Osteoblast (primary cell): ENCODE data around the gene COA7. TPM values are rescaled to one million over a fixed set of nuclear protein-coding genes. Genes with fewer than 3 reads are reported as not detected.

Source experiments
- DNase-seq: peaks from one replicate; pipeline ENCODE4 v3.0.0; 2011; ENCODE audit warnings: low spot score, mixed read lengths; ENCODE audit not compliant: insufficient read length; ENCODE audit errors: missing footprints
- H2AFZ ChIP-seq: 2 replicates; pipeline ENCODE4 v1.6.0; 2011; ENCODE audit warnings: mild to moderate bottlenecking, low read length
- H3K27ac ChIP-seq: 2 replicates; pipeline ENCODE4 v1.5.1; 2011; ENCODE audit warnings: mild to moderate bottlenecking, low read depth, low read length, moderate library complexity
- H3K27me3 ChIP-seq: 2 replicates; pipeline ENCODE4 v1.6.0; 2012; ENCODE audit warnings: mild to moderate bottlenecking, control low read depth, inconsistent platforms, low read length, moderate library complexity; ENCODE audit not compliant: insufficient read depth
- H3K36me3 ChIP-seq: 2 replicates; pipeline ENCODE4 v1.5.1; 2011; ENCODE audit warnings: mild to moderate bottlenecking, low read length, control low read depth, moderate library complexity; ENCODE audit not compliant: insufficient read depth
- H3K4me1 ChIP-seq: 2 replicates; pipeline ENCODE4 v1.5.1; 2011; ENCODE audit warnings: mild to moderate bottlenecking, low read length, control low read depth, moderate library complexity; ENCODE audit not compliant: insufficient read depth
- H3K4me2 ChIP-seq: 2 replicates; pipeline ENCODE4 v1.6.0; 2011; ENCODE audit warnings: mild to moderate bottlenecking, low read length; ENCODE audit not compliant: insufficient read depth
- H3K4me3 ChIP-seq: fragments of 200-600 bp; sonication (generic); 3 replicates; pipeline ENCODE4 v1.5.1; 2012; ENCODE audit warnings: mild to moderate bottlenecking, low read length, inconsistent platforms; ENCODE audit not compliant: insufficient read depth
- H3K79me2 ChIP-seq: 2 replicates; pipeline ENCODE4 v1.6.0; 2012; ENCODE audit warnings: mild to moderate bottlenecking, low read length, control low read depth, inconsistent platforms; ENCODE audit not compliant: insufficient read depth
- H3K9me3 ChIP-seq: 2 replicates; pipeline ENCODE4 v1.5.1; 2011; ENCODE audit warnings: low read depth, low read length, control low read depth
- H4K20me1 ChIP-seq: 2 replicates; pipeline ENCODE4 v1.6.0; 2012; ENCODE audit warnings: mild to moderate bottlenecking, low read length, control low read depth; ENCODE audit not compliant: insufficient read depth
- CTCF ChIP-seq: IDR thresholded peaks from 2 replicates; pipeline ENCODE4 v1.5.1; 2011; ENCODE audit warnings: mild to moderate bottlenecking, low read depth, low read length, moderate library complexity; ENCODE audit errors: extremely low read depth
- total RNA-seq: library from RNA; depleted of rRNA; stranded (reverse); fragments of >200 nt; gene quantifications from 2 replicates; pipeline ENCODE4 v1.2.3, GENCODE V29; 2012

The COA7 gene
- total RNA-seq, 1 donor = 14.8 TPM

- H3K4me3 ChIP-seq = no peak overlapping the region
- H3K9me3 ChIP-seq = no peaks in the 10 kb centered on the region
- DNase-seq = no peak
- TF ChIP-seq CTCF = no peak
- no peak overlapping the region for H2AFZ ChIP-seq
- no peaks in the 10 kb centered on the region for H3K79me2 ChIP-seq
- no peak overlapping the region for H3K27ac ChIP-seq
- no peaks in the 10 kb centered on the region for H3K27me3 ChIP-seq
- no peaks in the 10 kb centered on the region for H3K36me3 ChIP-seq
- H3K4me2 ChIP-seq = no peak overlapping the region
- H3K4me1 ChIP-seq = peaks cover 14% of the 10 kb centered on the region
- no peaks in the 10 kb centered on the region for H4K20me1 ChIP-seq
Observed at GRCh38 chr1:52709016-52709415, 10.9 kb upstream of the COA7 start.

- DNase-seq = peak; percentile 90
- no peak for TF ChIP-seq CTCF
- Histone ChIP-seq H3K9me3 (no peaks in the 10 kb centered on the region), H4K20me1 (no peaks in the 10 kb centered on the region), H3K4me1 (peaks cover 18% of the 10 kb centered on the region), H3K27ac (no peak overlapping the region), H3K36me3 (no peaks in the 10 kb centered on the region), H2AFZ (no peak overlapping the region), H3K4me3 (no peak overlapping the region), H3K27me3 (no peaks in the 10 kb centered on the region), H3K79me2 (no peaks in the 10 kb centered on the region), H3K4me2 (peak overlapping the region; percentile 10)
Observed at GRCh38 chr1:52707927-52708655, 9.9 kb upstream of the COA7 start.

- Histone ChIP-seq H3K9me3 (no peaks in the 10 kb centered on the region), H3K79me2 (no peaks in the 10 kb centered on the region), H3K4me2 (no peak overlapping the region), H3K36me3 (no peaks in the 10 kb centered on the region), H3K27me3 (no peaks in the 10 kb centered on the region), H3K4me1 (peaks cover 19% of the 10 kb centered on the region), H3K4me3 (no peak overlapping the region), H2AFZ (no peak overlapping the region), H4K20me1 (no peaks in the 10 kb centered on the region), H3K27ac (no peak overlapping the region)
- no peak for DNase-seq
- no peak for TF ChIP-seq CTCF
Observed at GRCh38 chr1:52706941-52707926, 9.1 kb upstream of the COA7 start.
